Transverse colon (tissue), 4 donors: ENCODE data around the gene HS3ST2.

Experiments
- EP300 ChIP-seq: sonication (generic); formaldehyde crosslinking; IDR thresholded peaks from one replicate; pipeline ENCODE4 v1.6.1; 2017; ENCODE audit warnings: antibody characterized with exemption, low read depth
- POLR2AphosphoS5 ChIP-seq, 3 donors: sonication (generic); formaldehyde crosslinking; IDR thresholded peaks; one replicate each; pipeline ENCODE4 v1.6.1; 2016; ENCODE audit warnings: antibody characterized with exemption in 3 of 3
- TF ChIP-seq, protein P1 (sequence below), 5 experiments: fragments of 200-600 bp in 3 of 5; fragments of 450-650 bp in 2 of 5; sonication (generic) in 3 of 5; IDR thresholded peaks; 1 replicate in 2 of 5; 2 replicates in 3 of 5; pipeline ENCODE4 v1.5.1; 2016 to 2017; ENCODE audit warnings: antibody characterized with exemption in 5 of 5, inconsistent platforms in 3 of 5, mild to moderate bottlenecking in 2 of 5, moderate library complexity in 1 of 5

GRCh38 chr16:22885951-22886350 is 72.0 kb downstream of the HS3ST2 start:
- TF ChIP-seq, protein P1, sequence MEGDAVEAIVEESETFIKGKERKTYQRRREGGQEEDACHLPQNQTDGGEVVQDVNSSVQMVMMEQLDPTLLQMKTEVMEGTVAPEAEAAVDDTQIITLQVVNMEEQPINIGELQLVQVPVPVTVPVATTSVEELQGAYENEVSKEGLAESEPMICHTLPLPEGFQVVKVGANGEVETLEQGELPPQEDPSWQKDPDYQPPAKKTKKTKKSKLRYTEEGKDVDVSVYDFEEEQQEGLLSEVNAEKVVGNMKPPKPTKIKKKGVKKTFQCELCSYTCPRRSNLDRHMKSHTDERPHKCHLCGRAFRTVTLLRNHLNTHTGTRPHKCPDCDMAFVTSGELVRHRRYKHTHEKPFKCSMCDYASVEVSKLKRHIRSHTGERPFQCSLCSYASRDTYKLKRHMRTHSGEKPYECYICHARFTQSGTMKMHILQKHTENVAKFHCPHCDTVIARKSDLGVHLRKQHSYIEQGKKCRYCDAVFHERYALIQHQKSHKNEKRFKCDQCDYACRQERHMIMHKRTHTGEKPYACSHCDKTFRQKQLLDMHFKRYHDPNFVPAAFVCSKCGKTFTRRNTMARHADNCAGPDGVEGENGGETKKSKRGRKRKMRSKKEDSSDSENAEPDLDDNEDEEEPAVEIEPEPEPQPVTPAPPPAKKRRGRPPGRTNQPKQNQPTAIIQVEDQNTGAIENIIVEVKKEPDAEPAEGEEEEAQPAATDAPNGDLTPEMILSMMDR (IDR thresholded peaks at IDR 0.05): no peak
- TF ChIP-seq EP300 (no peak), POLR2AphosphoS5 (IDR thresholded peaks at IDR 0.05) (no peak)
